SK-N-SH treated with all-trans-retinoic acid at 6 μM for 48 hours (cell line): Measurements from ENCODE around the gene DDHD1.

Experiments used
- CREB5 ChIP-seq: fragments of 250-450 bp; sonication (Bioruptor Pico); IDR thresholded peaks from 2 replicates; pipeline ENCODE4 v1.5.1; 2020; ENCODE audit warnings: low read depth, mild to moderate bottlenecking, moderate library complexity
- ESRRG ChIP-seq: fragments of 250-450 bp; sonication (Bioruptor Pico); IDR thresholded peaks from 2 replicates; pipeline ENCODE4 v1.6.1; 2021; ENCODE audit warnings: mild to moderate bottlenecking
- GLIS3 ChIP-seq: fragments of 250-450 bp; sonication (Bioruptor Pico); IDR thresholded peaks from 2 replicates; pipeline ENCODE4 v1.5.0; 2020; ENCODE audit warnings: mild to moderate bottlenecking, moderate library complexity
- ISL1 ChIP-seq: fragments of 250-450 bp; sonication (Bioruptor Pico); IDR thresholded peaks from 2 replicates; pipeline ENCODE4 v2.1.2; 2022; ENCODE audit warnings: mild to moderate bottlenecking, moderate library complexity
- PATZ1 ChIP-seq: fragments of 250-450 bp; sonication (Bioruptor Pico); IDR thresholded peaks from 2 replicates; pipeline ENCODE4 v1.8.0; 2020; ENCODE audit warnings: mild to moderate bottlenecking, moderate library complexity, borderline replicate concordance
- TOX ChIP-seq: fragments of 250-450 bp; sonication (Bioruptor Pico); IDR thresholded peaks from 2 replicates; pipeline ENCODE4 v1.8.0; 2021; ENCODE audit warnings: mild to moderate bottlenecking, moderate library complexity, borderline replicate concordance
- ZFP3 ChIP-seq: fragments of 250-450 bp; sonication (Bioruptor Pico); IDR thresholded peaks from 2 replicates; pipeline ENCODE4 v1.5.0; 2020; ENCODE audit warnings: mild to moderate bottlenecking, moderate library complexity
- ZFP30 ChIP-seq: fragments of 450-650 bp; formaldehyde crosslinking; IDR thresholded peaks from 2 replicates; pipeline ENCODE4 v1.5.0; 2022; ENCODE audit warnings: mild to moderate bottlenecking, moderate library complexity
- TF ChIP-seq, protein P1 (sequence below): fragments of 250-450 bp; sonication (Bioruptor Pico); IDR thresholded peaks from 2 replicates; pipeline ENCODE4 v1.8.0; 2021; ENCODE audit warnings: low read depth, mild to moderate bottlenecking, moderate library complexity, borderline replicate concordance

DNA sequence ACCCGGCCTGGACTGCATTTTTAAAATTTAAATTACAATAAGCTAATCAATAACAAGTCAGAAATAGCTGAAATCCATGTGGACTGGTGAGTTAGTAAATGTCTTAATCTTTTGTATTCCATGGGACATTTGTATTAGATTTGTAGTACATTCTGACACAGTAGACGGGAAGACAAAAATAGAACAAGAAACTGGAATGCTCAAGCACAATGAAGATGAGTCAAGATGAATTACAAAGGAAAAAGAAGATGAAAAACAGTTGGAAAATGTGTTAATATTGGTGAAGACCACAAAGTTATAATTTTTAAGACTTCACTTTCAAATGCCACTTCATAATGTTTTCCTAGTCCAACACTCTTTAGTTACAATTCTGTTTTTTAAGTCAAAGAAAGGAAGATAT lies 104.5 kb downstream of the DDHD1 start:
- TF ChIP-seq PATZ1 (CRISPR knock-in tag) (no peak), TOX (CRISPR knock-in tag) (no peak), CREB5 (CRISPR knock-in tag) (no peak), ISL1 (no peak), ZFP3 (no peak), GLIS3 (CRISPR knock-in tag) (no peak), ESRRG (CRISPR knock-in tag) (no peak), ZFP30 (CRISPR knock-in tag) (no peak)
- TF ChIP-seq, protein P1, sequence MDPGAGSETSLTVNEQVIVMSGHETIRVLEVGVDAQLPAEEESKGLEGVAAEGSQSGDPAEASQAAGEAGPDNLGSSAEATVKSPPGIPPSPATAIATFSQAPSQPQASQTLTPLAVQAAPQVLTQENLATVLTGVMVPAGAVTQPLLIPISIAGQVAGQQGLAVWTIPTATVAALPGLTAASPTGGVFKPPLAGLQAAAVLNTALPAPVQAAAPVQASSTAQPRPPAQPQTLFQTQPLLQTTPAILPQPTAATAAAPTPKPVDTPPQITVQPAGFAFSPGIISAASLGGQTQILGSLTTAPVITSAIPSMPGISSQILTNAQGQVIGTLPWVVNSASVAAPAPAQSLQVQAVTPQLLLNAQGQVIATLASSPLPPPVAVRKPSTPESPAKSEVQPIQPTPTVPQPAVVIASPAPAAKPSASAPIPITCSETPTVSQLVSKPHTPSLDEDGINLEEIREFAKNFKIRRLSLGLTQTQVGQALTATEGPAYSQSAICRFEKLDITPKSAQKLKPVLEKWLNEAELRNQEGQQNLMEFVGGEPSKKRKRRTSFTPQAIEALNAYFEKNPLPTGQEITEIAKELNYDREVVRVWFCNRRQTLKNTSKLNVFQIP (CRISPR knock-in tag), result no peak
